IPS DF 4.7 (cell line): Measurements from ENCODE around the gene HDAC4.

ENCODE experiments used
- DNase-seq: peaks from one replicate; pipeline ENCODE4 v3.0.0-alpha.2; 2013; ENCODE audit warnings: low spot score; ENCODE audit errors: extremely low read depth

The HDAC4 gene

DNA sequence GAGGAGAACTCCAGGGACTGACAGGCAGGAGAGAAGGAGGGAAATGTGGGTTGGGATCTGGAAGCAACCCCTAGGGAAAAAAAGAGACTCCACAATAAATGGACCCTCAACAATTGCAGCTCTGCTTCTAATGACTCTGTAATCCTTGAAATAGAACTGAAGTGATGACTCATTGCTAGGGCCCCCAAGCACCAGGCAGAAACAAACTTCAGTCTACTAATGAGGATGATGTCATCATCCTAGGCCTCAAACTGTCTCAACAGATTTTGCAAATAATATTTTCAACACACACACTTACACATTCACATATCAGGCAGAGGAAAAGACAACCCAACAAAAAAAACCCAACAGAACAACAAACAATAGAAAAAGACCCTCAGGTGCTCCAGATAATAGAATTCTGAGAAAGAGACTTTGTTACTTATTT, 143.3 kb downstream of the HDAC4 start:
- DNase-seq = no peak

DNA sequence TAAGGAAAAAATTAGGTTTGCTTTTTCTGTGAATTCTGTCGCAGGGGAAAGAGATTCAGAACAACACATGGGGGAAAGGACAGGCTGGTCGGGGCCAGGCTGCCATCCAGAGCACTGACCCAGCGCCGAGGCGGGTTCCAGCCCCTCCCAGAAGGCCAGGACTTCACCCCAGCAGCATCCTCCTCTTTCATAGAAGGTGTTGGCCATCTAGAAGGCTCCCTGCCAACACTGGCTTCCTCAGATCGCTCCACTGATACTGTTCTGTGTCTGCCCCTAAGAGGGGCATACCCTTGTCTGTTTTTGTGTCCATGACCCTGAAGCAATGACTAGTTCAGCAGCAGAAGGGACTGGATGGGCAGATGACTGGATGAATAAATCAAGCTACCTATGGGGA, 144.5 kb downstream of the HDAC4 start:
- DNase-seq = no peak

DNA sequence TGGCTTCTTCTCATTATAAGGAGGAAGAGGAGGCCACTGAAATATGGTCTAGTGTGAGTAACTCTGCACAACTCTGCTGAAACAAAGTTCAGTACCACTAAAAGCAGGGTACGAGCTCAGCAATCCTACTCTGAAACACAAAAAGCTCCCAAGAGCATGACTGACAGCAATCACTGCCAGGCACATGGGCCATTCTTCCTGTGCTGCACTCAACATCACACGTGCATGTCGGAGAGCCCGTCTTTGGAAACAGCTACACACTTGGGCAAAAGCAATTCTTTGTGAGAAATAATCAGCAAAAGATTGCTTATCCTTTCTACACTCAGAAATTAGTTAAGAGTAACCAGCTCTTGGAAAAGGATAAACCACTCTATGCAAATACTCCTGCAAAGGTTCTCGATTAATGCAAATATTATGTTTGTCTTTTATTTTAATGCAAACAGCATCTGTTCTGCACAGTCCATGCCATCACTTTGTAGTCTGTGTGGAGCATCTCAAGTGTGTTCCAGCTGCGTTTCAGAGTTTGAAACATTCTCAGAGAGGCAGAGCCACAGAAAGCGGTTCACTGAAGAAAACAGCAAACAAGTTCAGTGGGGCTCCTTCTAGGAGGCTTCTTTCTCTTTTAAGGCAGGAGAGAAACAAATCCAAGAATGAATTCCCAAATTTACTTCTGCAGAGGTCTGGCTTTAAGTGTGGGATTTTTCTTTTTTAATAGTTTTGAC, 145.0 kb downstream of the HDAC4 start:
- no peak for DNase-seq

DNA sequence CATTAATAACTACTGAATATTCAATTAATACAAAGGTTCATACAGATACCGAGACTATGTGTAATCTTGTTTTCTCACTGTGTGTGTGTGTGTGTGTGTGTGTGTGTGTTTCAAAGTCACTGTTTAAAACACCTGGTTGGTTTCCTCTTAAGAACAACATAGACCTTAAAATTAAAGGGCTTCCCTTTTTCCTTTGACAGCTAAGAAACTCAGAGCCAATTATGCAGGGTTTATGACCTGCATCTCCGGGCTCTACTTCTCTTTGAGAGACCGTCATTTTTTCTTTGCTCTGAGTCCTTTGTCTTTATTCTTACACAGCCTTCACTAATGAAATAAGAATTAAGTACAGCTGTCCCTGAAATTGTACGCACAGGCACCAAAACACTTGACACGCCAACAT, 145.6 kb downstream of the HDAC4 start:
- DNase-seq = no peak

DNA sequence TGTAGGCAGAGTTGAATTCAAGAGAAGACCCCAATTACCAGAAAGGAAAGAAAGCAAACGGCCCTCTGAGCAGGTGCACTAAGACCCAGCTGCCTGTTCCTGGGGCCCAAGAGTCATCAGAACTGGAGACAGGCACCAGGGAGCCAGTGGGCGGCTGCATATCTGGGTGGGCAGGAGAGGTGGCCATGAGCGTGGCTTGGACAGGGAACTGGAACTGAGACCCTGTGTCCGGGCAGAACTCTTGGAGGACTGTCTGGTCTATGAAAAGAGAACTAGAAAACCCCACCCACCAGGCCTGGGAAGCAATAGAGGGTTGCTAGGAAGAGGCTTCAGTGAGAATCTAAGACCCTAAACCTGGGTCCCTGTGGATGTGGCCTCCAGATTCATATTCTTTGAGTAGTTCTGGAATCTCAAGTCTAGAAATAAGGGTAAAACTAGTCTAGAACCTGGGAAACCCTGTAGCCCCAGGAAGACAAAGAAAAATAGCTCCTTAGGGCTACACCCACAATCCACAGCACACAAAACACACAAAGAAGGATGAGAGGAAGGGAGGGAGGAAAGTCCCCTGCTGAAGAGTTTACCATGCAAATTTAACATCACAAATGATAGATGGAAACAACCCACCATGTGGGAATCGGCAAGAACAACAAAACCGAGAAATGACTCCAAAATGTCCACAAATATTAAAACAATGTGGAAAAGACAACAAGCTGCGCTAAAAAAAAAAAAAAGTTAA, 147.0 kb downstream of the HDAC4 start:
- no peak for DNase-seq

DNA sequence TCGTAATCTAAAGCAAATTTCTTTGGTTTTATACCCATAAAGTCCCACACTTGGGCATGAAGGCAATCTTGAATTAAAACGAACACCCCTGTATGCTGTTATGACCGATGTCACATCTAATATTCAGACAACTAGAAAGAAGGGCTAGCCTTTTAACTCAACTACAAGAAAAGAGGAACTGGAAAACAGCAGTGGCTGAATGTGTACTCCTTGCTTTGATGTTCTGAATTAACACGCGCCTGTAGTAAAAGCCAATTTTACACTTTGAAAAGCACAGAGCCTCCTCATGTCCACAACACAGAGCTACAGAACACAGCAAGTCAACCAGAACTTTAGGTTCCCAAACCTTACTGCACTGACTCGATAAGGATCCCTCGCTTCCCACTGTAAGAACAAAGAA, 147.6 kb downstream of the HDAC4 start:
- no peak for DNase-seq

DNA sequence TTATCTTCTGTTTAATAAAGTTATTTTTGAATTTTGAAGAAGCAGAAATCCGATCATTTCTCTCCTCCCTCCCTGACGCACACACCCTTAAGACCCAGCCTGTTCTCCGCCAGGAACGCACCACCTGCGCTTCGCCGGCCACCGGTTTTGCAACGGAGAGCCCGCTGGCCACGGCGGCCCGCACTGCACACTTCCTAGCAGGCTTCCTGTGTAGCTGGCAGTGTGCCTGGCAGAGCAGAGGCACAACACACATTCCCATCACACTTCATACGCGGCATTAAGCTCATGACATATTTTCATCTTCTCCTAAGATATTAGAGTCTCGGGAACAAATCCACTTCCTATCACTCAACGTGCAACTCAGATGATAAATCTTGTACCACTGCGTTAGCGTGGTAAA, 148.0 kb downstream of the HDAC4 start:
- DNase-seq = no peak

DNA sequence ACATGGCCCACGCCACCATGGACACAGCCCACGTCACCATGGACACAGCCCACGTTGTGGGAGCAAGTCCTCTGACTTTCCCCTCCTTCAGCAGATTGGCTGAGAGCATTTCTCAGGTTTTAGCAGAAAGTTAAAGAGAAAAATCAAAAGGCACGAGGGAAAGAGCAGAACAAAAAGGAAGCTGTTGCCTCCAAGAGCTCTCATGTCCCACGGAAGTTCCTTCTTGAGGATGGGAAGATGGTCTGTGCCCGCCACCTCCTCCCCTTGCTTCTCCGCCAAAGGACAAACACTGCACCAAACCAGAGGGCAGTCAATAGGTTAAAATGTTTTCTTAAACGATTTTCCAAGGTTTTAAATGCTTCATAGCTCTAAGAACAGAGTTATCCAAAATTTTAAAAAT, 148.4 kb downstream of the HDAC4 start:
- DNase-seq = no peak

DNA sequence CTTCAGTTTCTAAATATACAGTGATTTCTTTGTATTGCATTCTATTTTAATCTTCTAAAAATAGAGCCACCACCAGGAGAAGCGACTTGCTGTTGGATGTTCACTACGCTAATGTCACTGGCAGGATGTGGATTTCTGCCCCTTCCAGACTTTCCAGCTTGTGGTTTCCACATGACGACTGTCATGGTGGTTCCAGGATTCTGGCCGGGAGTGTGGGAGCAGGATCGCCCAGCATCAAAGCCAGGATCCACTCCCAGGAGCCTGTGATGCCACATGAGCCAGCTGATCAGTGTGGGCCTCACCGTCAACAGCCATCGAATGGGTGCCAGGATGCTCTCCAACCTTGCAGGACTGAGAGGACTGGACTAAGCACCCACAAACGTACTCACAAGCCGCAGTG, 148.8 kb downstream of the HDAC4 start:
- no peak for DNase-seq

DNA sequence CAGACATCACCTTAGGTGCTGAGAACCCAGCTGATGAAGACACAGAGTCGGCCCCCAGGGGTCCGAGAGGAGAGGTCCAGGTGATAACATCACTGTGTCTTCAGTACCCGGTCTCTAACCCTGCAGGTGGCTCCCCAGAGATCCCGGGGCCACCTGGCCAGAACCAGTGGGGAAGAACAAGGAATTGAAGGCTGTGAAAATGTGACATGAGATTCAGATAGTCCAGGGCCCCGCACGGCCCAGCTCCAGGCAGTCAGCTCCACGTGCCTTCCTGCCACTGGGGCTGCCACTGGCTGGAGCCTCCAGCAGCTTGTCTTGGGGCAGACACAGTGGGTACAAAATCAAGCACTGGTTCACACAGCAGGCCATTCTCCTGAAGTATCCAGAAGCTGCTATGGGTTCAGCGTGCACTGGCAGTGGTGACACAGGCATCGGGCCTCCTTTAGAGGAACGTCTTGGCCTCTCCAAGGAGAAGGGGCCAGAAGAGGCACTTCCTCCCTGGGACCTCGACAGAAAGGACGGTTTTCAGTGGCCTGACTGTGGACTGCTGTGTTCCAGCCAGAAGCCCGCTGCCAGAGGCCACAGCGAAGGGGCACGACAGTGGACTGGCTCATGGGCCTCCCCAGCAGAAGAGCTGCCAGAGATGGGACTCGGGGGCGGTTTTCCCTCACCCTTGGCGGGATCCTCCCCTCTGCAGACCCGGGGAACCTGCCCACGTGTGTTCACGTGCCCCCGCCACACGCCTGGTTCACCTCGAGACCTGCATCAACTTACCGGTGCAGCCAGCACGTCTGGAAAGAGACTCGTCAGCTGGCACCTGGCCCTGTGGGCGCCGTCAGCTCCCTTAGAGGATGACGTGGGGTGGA, 150.4 kb downstream of the HDAC4 start:
- no peak for DNase-seq

DNA sequence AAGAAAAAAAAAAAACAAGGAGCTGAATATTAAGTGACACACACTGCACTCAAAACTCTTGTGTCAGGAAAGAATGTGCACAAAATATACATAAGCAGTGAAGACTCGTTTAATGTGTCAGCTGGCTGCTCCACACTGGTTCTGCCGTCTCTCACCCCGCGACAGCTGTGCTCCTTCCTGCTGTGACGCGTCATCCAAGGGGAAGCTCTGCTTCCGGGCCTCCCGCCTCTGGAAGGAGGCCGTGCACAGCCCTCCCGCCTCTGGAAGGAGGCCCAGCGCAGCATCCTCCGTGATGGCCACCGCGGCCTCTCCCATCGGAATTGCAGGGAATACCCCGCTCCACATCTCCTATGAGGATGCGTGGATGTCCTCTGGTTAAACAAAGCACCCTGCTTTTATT, 151.0 kb downstream of the HDAC4 start:
- no peak for DNase-seq

DNA sequence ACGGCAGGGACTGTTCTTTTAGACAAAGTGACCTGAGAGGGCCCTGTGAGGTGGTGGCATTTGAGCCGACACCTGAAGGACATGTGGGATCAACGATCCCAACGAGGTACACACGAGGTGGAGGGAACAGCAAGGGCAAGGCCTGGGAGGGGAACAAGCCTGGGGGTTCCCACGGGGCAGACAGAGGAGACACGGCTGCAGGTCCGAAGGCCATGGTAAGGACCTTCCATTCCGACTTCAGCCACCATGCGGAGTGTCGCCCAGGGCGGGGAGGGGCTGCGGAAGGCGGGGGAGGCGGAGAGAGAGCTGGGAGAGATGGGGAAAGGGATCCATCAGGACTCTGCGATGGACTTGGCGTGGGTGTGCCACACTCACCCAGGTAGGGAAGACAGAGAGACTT, 151.8 kb downstream of the HDAC4 start:
- no peak for DNase-seq

DNA sequence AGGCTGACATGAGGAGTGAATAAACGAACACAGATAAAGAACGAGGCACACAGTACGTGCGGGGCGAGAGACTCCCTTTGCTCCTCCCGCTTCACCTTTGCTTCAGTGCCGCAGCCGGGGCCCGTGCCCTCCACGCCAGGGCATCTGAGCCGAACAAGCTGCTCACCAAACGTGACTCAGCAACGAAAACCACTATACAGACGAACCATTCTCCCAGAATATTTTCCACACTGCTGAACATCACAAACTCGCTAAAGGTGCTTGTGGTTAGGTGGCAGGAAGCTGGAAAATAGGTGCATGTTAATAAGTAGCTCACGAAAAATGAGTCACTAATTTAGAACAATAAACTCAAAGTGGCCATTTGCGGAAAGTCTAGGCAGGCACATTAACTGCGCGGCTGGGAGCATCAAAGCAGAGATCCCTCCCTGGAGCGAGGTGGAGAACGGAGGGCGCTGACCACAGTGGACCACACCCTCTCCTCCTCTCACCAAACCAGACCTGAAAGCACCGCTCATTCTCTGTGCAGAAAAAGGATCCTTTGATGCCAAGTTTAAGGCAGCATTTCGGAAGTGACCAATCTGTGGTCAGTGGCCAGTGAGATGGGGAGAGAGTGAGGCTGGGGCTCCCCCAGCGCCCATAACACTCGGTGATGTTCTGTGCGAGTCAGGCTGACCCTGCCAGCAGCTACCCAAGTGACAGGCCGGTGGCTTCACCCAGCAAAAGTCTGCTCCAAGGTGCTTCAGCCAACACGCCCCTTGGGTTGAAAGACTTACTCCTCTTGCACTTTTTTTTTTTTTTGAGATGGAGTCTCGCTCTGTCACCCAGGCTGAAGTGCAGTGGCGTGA, 153.2 kb downstream of the HDAC4 start:
- no peak for DNase-seq

DNA sequence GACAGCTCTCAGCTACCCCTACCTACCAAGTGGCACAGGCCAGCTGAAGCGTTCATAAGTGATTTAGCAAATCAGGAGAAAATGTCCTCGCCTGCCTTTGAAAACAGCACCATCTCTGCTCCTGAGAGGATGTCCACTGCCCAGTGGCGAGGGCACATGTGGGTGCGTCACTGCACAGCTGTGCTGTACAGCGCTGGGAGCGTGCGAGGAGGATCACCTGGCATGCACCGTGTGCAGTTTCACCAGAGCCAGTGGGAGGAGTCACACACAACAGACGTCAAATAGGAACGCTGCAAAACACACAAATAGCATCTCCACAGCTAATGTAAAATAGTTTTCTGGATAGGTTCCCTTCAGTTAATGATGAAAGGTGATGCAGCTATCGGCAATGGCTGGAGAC, 154.1 kb downstream of the HDAC4 start:
- no peak for DNase-seq

DNA sequence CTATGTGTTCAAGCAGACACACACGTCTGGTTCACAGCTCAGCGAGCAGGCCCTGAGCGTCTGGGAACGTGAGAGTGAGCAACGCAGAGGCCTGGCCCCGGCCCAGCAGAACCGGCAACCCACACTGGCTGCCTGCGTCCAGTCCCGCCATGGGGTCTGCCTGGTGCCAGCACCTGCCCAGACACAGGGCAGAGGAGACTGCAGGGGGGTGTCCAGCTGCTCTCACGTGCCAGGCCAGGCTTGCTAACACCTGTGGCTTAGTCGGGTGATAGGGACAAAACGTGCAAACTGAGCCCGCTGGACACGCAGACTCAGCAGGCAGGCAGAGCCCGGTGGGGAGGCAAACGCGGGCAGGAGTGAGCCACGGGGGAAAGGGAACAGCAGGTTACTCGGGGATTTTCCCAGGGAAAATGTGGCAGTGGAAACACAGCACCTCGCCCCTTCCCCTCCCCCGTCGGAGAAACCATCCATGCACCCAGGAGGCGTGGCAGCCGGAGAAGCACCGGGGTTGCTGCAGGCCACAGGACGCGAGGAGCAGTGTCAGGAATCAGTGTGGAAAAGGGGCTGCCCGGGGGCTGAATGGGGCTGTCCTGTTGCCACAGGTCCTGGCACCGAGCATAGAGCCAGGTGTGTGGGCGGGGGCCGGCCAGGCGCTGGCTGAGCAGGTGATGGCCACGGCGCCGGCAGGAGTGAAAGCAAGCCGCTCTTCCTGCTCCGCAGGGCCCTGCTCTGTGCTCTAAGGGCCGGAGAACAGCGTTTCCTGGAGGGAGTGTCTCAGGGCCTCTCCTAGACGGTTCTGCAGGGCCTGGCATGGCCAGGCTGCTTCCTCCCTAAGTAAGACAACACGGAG, 154.7 kb downstream of the HDAC4 start:
- no peak for DNase-seq

DNA sequence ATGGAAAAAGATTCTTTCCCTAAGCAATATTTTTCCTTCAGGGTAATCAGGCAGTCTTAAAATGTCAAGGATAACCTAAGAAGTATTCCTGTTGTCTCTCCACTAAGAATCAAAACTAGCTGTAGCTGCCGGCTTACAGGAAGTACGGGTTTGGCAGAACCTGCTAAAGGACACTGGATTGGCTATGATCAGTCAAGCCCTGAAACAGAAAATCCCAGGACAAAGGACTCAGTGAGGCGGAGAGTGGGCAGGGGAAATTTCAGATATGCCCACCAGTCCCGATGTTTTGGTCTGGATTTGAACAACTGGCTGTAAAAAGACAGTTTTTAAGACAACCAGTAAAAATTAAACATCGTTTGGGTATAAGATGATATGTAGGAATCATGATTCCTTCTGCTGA, 155.7 kb downstream of the HDAC4 start:
- DNase-seq = no peak

DNA sequence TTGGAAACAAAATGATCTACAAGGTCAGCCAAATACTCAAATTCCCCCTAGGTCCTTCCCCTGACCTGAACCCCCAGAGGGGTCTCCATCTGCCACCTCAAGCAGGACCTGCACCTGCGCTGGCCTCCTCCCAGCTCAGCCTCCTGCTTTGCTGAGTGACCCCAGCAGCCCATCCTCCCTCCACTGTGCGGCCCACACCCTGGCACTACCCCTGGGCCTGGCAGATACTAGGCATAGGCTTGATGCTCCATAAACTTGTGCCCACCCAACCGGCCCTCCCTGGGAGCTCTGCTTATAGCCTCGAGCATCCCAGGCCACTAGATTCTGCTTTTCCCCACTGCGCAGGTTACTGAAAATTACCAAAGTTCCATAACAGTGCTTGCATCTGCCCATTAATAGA, 156.2 kb downstream of the HDAC4 start:
- no peak for DNase-seq

DNA sequence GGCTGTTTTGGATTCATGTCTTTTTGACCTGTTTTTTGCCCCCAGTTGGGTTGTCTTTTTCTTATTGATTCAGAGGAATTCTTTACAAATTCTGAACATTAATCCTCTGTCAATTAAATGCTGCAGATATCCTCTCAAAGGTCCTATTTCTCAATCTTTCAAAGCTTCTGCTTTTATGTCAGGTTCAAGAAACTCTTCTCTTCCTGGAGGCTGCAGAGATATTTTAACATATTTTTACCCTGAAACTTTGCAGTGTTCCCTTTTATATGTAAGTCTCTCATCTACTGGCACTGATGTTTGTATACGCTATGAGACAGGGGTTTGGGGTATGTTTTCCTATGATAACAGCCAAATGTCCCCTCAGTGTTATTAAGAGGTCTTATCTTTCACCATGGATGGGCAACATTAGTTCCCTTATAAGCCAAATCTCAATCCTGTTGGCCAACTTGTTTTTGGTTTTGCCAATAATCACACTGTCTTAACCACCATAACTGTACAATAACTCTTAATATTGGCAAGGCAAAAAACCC, 159.3 kb downstream of the HDAC4 start:
- DNase-seq = no peak

DNA sequence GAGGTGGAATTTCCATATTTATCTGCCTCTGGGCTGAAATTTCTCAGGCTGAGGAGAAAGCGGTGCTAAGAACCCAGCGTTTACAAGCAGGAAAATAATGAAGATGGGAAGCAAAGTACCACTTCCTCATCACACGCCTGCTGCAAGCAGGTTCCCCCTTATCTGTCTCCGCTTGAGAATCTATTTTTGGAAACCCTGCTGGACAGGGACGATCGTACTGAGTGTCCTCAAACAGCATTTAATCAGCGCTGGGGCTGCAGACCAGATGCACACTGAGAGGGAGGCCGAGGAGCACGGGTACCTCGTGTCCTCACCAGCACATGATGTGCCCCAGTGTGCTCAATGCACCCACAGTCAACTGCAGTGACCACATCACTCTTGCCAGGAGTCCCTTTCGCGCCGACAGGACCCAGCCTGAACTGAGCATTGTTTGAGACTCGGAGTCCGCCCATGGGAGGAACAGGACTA, 160.4 kb downstream of the HDAC4 start:
- no peak for DNase-seq
